GM21825 (cell line): ENCODE measurements around the gene USP3.
"Not testable (repeated sequence)": the region's sequence is repeated elsewhere in the genome, so short reads cannot be mapped to it uniquely, and the experiment has no call there.

ENCODE experiments used
- ATAC-seq: cut with Tn5 transposase; IDR thresholded peaks from one replicate; pipeline ENCODE4 v1.9.1; 2021; ENCODE audit warnings: mild to moderate bottlenecking, moderate library complexity; ENCODE audit not compliant: unreplicated experiment

USP3 gene

GRCh38 chr15:63509955-63510940 is 5.9 kb downstream of the USP3 start:
- ATAC-seq = no peak

DNA sequence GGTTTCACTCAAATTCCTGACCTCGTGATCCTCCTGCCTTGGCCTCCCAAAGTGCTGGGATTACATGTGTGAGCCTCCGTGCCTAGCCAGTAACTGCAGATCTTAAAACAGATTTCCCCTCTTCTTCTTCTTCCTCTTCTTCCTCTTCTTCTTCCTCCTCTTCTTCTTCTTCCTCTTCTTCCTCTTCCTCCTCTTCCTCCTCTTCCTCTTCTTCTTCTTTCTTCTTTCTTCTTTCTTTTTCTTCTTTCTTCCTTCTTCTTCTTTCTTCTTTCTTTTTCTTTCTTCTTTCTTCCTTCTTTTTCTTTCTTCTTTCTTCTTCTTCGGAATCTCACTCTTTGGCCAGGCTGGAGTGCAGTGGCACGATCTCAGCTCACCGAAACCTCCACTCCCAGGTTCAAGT is 7.8 kb downstream of the USP3 start:
- no peak for ATAC-seq

DNA sequence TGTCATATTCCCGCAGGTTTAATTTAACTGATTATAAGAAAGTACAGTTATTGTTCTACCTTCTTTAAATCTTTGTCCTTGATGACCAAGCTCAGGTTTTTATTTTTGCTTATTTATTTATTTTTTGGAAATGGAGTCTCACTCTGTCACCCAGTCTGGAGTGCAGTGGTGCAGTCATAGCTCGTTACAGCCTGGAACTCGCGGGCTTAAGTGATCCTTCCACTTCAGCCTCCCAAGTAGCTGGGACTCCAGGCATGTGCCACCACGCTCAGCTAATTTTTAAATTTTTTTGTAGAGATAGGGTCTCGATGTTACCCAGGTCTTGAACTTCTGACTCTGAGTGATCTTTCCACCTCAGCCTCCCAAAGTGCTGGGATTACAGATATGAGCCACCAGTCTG is 8.9 kb downstream of the USP3 start:
- no peak for ATAC-seq

DNA sequence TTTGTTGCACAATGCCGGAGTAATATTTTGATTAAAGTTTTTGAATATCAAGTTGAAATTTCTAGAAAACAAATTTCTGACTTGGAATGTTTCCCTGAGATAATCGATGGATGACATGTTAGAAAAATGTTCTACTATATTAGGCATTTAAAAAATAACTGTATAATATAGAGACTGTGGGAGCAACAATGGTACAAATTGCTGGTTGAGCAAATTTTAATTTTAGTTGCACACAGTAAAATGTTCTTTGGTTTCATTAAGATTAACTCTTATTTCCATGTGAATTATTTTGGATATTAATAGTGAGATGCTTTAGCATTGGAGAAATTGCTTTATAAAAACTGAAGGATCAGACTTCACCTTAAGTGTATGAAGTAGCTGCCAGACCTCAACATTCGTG is 9.3 kb downstream of the USP3 start:
- ATAC-seq = no peak

- ATAC-seq = no peak
Measured at GRCh38 chr15:63514531-63514943, 10.1 kb downstream of the USP3 start.

DNA sequence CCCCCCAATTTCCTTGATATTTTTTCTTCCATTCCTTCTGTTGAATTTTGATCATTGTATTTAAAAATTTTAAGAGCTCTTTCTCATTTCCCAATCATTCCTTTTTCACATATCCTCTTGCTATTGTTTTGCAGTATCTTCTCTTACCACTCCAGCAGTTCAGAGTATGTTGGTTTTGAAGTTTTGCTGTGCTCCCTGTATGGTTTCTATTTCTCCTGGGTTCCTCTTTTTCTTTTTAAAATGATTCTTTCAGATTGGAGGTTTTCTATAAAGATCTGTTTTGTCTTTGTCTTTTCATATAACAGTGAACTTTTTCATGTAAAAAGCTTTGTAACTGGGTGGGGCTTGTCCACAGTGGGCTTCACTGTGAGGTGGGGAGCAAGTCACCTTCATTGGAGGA is 12.8 kb downstream of the USP3 start:
- no peak for ATAC-seq

DNA sequence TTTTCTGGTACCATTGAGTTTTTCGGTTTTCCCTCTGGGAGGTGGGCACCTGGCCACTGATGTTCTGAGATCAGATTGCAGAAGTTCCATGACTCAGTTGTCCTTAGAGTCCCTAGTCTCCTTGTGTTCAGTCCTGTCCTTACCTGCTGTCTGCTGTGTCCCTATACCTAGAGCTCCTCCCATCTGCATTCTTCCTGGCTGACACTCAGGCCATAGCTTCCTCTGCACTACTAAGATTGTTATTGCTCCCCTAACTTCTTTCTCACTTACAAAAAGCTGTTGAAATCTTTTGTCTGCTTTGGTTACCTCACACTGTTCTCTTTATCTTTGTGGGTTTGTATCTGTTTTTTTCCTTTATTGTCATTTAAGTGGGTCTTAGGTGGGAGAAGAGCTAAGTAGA is 13.2 kb downstream of the USP3 start:
- no peak for ATAC-seq

GRCh38 chr15:63519041-63519440 is 14.6 kb downstream of the USP3 start:
- ATAC-seq = no peak

- ATAC-seq = no peak
Measured at GRCh38 chr15:63519548-63520178, 15.3 kb downstream of the USP3 start.

DNA sequence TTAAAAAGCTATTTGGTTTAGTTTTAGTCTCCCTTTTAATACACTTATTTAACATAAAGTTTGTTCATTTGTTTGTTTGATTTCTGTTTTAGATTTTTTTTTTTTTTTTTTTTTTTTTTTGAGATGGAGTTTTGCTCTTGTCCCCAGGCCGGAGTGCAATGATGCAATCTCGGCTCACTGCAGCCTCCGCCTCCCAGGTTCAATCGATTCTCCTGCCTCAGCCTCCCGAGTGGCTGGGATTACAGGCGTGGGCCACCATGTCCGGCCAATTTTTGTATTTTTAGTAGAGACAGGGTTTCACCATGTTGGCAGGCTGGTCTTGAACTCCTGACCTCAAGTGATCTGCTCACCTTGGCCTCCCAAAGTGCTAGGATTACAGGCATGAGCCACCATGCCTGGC is 16.1 kb downstream of the USP3 start:
- ATAC-seq = not testable (repeated sequence)

DNA sequence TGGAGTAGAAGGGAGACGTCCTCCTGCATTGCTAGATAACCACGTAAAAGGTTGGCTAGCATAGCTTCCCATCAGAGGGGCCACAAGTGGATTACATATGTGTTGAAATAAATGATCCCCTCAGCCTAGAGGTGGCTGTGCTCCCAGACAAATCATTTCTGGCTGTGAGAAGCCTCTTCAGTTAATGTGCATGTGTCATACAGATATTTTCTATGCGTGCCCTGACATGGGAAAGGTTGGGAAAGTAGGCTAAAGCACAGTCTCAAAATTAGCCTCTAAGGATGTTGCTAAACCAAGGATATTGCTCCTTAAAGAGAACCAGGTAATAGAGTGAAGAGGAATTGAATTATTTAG is 17.8 kb downstream of the USP3 start:
- no peak for ATAC-seq

GRCh38 chr15:63523306-63523990 is 19.1 kb downstream of the USP3 start:
- no peak for ATAC-seq

DNA sequence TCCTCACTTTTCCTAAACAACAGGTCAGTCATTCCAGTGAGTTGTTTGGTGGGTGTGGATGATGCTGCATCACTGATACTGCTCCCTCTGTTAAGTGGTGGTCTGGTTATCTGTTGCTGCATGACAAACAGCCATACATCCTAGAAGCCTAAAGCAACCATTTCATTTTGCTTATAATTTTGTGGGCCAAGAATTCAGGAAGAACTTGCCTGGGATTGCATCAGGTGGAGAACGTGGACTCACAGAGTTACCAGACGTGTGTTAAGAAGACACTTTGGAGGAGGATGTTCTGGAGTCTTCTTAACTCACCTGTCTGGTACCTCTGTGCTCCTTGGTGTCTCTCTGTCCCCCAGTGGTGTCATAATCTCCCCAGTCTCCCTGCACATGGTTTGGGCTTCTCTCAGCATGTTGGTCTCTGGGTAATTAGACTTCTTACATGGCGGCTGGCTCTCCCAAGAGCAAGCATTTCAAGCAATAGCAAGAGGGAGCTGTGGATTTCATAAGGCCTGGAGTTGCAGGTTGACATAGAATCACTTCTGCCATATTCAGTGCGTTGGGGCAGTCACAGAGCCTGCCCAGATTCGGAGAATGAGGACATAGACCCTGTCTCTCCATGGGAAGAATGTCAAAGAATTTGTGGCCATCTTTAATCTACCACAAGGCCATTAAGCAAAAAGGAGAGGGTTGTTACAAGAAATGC is 20.1 kb downstream of the USP3 start:
- no peak for ATAC-seq

DNA sequence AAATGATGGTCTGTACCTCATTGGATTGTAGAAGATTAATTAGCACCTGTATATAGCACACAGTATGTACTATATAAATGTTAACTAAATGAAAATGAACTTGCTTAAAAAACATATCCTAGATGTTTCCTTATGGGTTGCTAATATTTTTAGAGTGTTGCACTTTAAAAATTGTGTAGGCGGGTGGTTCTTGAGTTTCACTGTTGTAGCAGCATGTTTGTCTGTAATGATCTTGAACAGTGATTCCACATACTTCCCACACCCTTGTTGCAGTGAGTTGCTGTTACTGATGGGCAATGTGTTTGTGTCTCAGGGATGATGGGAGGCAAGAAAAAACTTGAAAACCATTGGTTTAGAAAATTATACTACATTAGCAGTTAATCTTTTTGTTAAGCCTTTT is 22.0 kb downstream of the USP3 start:
- no peak for ATAC-seq

GRCh38 chr15:63528138-63528659 is 23.8 kb downstream of the USP3 start:
- ATAC-seq = no peak

DNA sequence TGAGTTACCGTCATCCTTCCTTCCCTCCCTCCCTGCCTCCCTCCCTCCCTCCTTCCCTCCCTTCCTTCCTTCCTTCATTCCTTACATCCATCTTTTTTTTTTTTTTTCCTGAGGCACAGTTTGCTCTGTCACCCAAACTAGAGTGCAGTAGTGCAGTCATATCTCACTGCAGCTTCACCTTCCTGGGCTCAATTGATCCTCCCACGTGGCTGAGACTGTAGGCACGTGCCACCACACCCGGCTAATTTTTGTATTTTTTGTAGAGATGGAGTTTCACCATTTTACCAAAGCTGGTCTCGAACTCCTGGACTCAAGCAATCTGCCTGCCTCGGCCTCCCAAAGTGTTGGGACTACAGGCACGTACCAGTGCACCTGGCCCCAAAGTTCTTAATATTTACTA is 25.8 kb downstream of the USP3 start:
- ATAC-seq = no peak

- no peak for ATAC-seq
Measured at GRCh38 chr15:63530752-63531299, 26.4 kb downstream of the USP3 start.

DNA sequence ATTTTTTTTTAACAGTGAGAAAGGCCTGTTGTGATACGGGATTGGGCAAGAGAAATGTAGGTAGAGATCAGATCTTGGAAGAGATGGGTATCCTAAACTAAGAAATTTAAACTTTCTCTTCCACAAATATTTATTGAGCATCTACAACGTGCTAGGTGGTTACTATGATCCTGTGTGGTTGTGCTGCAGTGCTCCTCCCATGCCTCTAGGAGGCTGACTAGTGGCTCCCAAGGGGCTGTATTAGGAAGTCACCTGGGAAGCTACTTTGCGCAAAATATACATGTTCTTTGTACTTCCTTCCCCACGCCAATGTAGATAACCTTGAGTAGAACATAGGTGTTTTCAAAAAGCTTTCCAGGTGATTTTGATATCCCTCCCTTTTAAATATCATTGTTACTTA is 27.2 kb downstream of the USP3 start:
- no peak for ATAC-seq

- ATAC-seq = no peak
Measured at GRCh38 chr15:63532307-63532744, 27.9 kb downstream of the USP3 start.

DNA sequence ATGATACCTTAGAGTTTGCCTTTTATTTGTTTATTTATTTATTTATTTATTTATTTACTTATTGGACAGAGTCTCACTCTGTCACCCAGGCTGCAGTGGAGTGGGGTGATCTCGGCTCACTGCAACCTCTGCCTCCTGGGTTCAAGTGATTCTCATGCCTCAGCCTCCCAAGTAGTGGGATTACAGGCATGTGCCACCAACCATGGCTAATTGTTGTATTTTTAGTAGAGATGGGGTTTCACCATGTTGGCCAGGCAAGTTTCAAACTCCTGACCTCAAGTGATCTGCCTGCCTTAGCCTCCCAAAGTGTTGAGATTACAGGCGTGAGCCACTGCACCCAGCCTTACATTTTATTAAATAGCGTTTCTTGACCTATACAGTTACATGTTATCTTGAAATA is 30.5 kb downstream of the USP3 start:
- ATAC-seq = not testable (repeated sequence)

GRCh38 chr15:63535689-63536088 is 31.3 kb downstream of the USP3 start:
- no peak for ATAC-seq
